Fibroblast of villous mesenchyme (primary cell): ENCODE results near the gene GLDN. TPM values are rescaled to one million over a fixed set of nuclear protein-coding genes. Genes with fewer than 3 reads are reported as not detected.

Source experiments
- DNase-seq: peaks from one replicate; pipeline ENCODE4 v3.0.0-alpha.2; 2010; ENCODE audit warnings: low read depth
- H3K4me3 ChIP-seq: 2 replicates; pipeline ENCODE4 v1.5.1; 2011; ENCODE audit warnings: low read depth, mild to moderate bottlenecking, low read length
- total RNA-seq: library from RNA; depleted of rRNA; stranded (reverse); fragments of >200 nt; gene quantifications from 2 replicates; pipeline ENCODE4 v1.2.3, GENCODE V29; 2012
- TF ChIP-seq, protein P1 (sequence below): IDR thresholded peaks from 2 replicates; pipeline ENCODE4 v1.5.1; 2012; ENCODE audit warnings: low read depth, mild to moderate bottlenecking, low read length; ENCODE audit not compliant: insufficient read depth

Gene GLDN
- total RNA-seq, 1 donor = 0.43 TPM

DNA sequence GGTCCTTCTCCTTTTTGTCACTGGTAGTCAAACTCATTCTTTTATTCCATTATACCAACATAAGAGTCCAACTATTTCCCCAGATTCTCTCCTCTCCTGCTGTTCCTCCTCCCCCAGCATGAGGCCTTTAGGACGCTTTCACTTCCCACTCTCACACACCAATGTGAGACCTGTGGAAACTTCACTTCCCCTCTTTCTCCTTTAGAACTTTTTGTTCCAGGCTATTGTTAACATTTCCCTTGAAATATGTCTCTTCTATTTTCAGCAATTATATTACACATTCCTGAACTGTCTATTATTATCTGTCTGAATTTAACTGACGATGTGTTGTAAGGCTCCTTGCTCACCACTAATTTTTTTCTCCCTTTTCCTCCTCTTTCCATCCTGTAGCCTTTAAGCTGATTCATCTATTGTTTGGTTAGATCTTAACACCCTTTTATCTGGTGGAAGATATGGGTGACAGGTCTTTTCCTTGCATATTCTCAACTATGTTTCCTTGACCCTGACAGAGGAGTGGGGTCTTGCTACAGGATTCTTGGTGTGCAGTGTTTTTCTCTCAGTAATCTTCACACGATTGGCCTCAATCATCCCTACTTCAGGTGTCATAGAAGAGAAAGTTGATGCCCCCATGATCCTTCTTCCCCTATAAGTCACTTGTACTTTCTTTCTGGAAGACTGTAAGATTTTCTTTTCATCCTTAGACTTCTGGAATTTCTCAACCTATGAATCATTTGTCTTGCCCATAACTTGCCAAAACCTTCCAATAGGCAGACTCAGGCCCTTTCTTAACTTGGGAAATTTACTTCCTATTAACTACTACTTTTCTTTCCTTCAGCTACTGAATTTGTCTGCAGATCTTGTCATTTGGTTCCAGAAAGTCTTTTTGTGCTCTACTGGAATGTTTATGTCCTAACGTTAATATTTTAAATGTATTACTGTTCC is 9.0 kb upstream of the GLDN start:
- no peak for DNase-seq
- H3K4me3 ChIP-seq = no peak overlapping the region
- TF ChIP-seq, protein P1, sequence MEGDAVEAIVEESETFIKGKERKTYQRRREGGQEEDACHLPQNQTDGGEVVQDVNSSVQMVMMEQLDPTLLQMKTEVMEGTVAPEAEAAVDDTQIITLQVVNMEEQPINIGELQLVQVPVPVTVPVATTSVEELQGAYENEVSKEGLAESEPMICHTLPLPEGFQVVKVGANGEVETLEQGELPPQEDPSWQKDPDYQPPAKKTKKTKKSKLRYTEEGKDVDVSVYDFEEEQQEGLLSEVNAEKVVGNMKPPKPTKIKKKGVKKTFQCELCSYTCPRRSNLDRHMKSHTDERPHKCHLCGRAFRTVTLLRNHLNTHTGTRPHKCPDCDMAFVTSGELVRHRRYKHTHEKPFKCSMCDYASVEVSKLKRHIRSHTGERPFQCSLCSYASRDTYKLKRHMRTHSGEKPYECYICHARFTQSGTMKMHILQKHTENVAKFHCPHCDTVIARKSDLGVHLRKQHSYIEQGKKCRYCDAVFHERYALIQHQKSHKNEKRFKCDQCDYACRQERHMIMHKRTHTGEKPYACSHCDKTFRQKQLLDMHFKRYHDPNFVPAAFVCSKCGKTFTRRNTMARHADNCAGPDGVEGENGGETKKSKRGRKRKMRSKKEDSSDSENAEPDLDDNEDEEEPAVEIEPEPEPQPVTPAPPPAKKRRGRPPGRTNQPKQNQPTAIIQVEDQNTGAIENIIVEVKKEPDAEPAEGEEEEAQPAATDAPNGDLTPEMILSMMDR = no peak

DNA sequence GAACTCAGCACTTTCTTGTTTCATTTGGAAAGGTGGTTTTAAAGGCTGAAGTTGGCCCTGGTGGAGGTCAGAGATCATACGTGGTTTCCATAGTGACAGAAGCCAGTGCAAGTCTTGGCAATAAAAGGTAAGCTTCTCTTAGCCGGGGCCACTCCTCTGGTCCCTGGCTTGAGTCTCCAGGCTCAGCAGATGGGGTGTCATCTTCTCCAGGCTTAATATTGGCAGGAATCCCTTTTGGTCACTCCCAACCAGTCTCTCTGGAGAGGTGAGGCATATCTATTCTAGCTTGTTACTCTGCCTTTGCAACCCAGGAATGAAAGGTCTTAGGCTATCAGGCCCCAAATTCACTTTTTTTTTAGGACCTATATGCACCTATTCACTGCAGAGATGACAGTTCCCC is 7.9 kb upstream of the GLDN start:
- DNase-seq = no peak
- no peak overlapping the region for H3K4me3 ChIP-seq
- TF ChIP-seq, protein P1 = no peak

DNA sequence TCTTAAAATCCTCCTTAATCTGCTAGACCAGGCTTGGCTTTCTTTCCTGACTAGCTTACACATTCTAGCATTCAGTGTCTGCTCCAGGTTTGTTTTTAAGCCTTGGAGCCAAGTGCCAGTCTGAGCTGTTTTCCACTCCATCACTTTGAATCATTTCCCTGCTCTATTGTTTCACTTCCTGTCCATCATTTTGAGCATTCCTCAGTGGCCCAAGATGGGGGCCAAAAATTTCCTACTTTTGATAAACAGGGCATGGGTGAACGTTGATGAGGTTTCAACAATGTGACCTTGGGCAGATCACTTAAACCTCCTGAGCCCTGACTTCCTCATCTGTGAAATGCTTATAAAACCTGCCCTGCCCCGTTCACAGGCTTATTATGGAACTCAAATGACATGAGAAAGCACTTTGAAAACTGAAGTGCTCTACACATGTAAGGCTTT is 7.4 kb upstream of the GLDN start:
- TF ChIP-seq, protein P1 = no peak
- DNase-seq = no peak

DNA sequence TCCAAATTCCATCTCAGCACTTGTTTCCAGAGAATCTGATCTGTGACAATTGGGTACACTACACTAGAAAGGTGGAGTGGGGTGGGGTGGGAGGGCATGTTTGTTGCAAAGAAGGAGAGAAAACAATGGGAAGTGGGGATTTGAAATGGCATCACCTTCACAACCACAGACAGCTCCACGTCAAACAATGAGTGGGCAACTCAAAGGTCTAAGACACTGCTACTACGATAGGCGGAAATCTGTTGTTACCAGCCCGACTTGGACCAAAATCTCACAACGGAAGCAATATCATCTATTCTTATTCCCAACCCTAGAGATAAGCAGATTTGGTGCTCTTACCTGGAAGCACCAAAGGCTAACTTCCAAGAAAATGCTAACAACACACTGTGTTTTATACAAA is 6.4 kb upstream of the GLDN start:
- no peak overlapping the region for H3K4me3 ChIP-seq
- DNase-seq = no peak
- TF ChIP-seq, protein P1 = no peak

More for the DNA sequence above, 7.4 kb upstream of the GLDN start:
- no peak overlapping the region for H3K4me3 ChIP-seq

DNA sequence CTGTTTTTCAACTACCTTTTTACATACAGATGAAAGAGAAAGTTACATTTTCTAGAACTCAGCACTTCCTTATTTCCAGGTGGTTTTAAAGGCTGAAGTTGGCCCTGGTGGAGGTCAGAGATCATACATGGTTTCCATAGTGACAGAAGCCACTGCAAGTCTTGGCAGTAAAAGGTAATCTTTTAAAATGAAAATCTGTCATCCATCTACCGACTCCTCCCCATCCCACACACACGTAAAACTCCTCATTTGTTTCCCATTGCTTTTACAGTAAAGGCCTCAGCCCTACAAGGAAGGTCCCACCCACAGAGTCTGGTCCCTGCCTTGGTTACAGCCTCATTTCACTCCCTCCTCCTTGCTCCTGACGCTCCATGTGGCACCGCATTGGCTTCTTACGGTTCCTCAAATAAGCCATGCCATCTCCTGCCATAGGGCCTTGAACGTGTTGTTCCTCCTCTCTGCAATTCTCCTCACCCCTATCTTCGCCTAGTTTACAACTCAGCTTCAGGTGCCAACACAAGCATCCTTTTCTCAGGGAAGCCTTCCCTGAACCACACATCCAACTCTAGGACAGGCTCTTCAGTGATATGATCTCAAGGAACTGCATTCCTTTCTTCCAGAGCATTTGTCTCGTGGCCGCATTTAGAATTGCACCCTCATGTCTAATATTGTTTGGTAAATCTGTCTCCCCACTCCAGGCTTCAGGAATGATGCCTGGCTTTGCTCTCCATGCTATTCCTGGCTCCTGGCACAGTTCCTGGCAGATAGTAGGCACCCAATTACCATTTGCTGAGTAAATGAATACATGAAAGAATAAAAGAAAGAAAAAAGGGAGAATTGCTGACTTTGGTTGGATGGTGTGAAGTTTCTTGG is 5.7 kb upstream of the GLDN start:
- TF ChIP-seq, protein P1 = peak; percentile 19
- no peak overlapping the region for H3K4me3 ChIP-seq
- DNase-seq = no peak

DNA sequence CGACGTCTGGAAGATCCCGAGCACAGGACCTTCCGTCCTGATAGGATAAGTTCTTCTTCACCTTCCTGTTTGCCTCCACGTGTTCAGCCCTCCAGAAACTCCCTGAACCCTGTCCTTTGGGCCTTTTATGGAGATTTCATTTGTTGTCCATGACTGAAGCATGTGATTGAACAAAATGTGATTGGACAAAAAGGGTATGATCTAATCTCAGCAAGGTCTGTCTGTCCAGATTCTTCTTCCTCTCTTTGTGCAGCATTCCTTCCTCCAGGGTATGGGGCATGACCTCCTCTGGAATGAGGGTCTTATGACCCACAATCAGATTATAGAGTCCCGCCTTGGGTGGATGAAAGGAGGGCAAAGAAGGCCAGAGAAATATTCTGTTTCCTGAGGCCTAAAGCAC is 3.0 kb upstream of the GLDN start, which contains the start of gene CYP19A1:
Gene CYP19A1, minus strand, starts transcription at position 101 of the 400 bp plus-strand sequence. CDS start 95,684 bp downstream, outside the sequence.
- no peak for DNase-seq
- H3K4me3 ChIP-seq = no peak within 1 kb of the TSS
- TF ChIP-seq, protein P1 = no peak
